ENCODE measurements around the gene TMEM151A. TPM values are rescaled to one million over a fixed set of nuclear protein-coding genes. Genes with fewer than 3 reads are reported as not detected.

TMEM151A gene
- polyA plus RNA-seq, 1 experiment: 0.15 TPM

- no peak overlapping the region for H3K4me3 ChIP-seq (ENCODE audit: low read depth, low read length)
- CTCF ChIA-PET: interaction anchor here (2.1 to 8.7 kb wide), 4 partner anchors 8 to 53 kb away, joined by 9 to 201 read pairs (median 17); partner anchors contain the start of gene CD248
Measured at GRCh38 chr11:66333220-66333877, 41.7 kb downstream of the TMEM151A start.

GRCh38 chr11:66333896-66334604 lies 42.4 kb downstream of the TMEM151A start:
- CTCF ChIA-PET: interaction anchor here (0.6 to 8.7 kb wide), 10 partner anchors 7 to 312 kb away, joined by 3 to 201 read pairs (median 10); partner anchors contain the start of gene CD248
- no peak for DNase-seq (ENCODE audit: low read depth)
- TF ChIP-seq CTCF (IDR thresholded peaks at IDR 0.05; ENCODE audit: insufficient read depth, low read depth, low read length): no peak
- no peaks in the 10 kb centered on the region for H3K27me3 ChIP-seq (ENCODE audit: control insufficient read depth, insufficient read depth, low read length)
- POLR2A ChIA-PET: interaction anchor here (2.9 kb wide), 1 partner anchor 21 kb away, joined by 34 read pairs; no protein-coding TSS in a partner anchor
- H3K36me3 ChIP-seq (ENCODE audit: control insufficient read depth, insufficient read depth, low read length): peaks cover 25% of the 10 kb centered on the region
- peak overlapping the region; percentile 78 for H3K4me3 ChIP-seq (ENCODE audit: low read depth, low read length)

More at GRCh38 chr11:66333220-66333877, 41.7 kb downstream of the TMEM151A start:
- H3K36me3 ChIP-seq (ENCODE audit: control insufficient read depth, insufficient read depth, low read length): peaks cover 25% of the 10 kb centered on the region
- TF ChIP-seq CTCF (IDR thresholded peaks at IDR 0.05; ENCODE audit: insufficient read depth, low read depth, low read length): no peak
- H3K27me3 ChIP-seq (ENCODE audit: control insufficient read depth, insufficient read depth, low read length): no peaks in the 10 kb centered on the region
- POLR2A ChIA-PET: no interaction called here
- no peak for DNase-seq (ENCODE audit: low read depth)

GRCh38 chr11:66334605-66335442 lies 43.1 kb downstream of the TMEM151A start:
- Histone ChIP-seq H3K4me3 (ENCODE audit: low read depth, low read length) (peak overlapping the region; percentile 78), H3K27me3 (ENCODE audit: control insufficient read depth, insufficient read depth, low read length) (no peaks in the 10 kb centered on the region), H3K36me3 (ENCODE audit: control insufficient read depth, insufficient read depth, low read length) (peaks cover 29% of the 10 kb centered on the region)
- no peak for TF ChIP-seq CTCF (IDR thresholded peaks at IDR 0.05; ENCODE audit: insufficient read depth, low read depth, low read length)
- no peak for DNase-seq (ENCODE audit: low read depth)
- ChIA-PET POLR2A (interaction anchor here (0.7 to 2.9 kb wide), 4 partner anchors 11 to 315 kb away, joined by 3 to 34 read pairs (median 4); no protein-coding TSS in a partner anchor), CTCF (interaction anchor here (0.6 to 8.7 kb wide), 16 partner anchors 8 to 313 kb away, joined by 3 to 201 read pairs (median 7); partner anchors contain the start of genes BRMS1, CD248 and YIF1A)

GRCh38 chr11:66335531-66336233 lies 44.0 kb downstream of the TMEM151A start:
- Histone ChIP-seq H3K27me3 (ENCODE audit: control insufficient read depth, insufficient read depth, low read length) (no peaks in the 10 kb centered on the region), H3K4me3 (ENCODE audit: low read depth, low read length) (peak overlapping the region; percentile 78), H3K36me3 (ENCODE audit: control insufficient read depth, insufficient read depth, low read length) (peaks cover 37% of the 10 kb centered on the region)
- POLR2A ChIA-PET: interaction anchor here (0.7 to 2.9 kb wide), 4 partner anchors 19 to 316 kb away, joined by 3 to 34 read pairs (median 3); partner anchors contain the start of gene CD248
- peak; percentile 8; the same call in 1 of the 2 replicates for TF ChIP-seq CTCF (IDR thresholded peaks at IDR 0.05; ENCODE audit: insufficient read depth, low read depth, low read length)
- CTCF ChIA-PET: interaction anchor here (0.6 to 8.7 kb wide), 19 partner anchors 9 to 82 kb away, joined by 3 to 201 read pairs (median 5); partner anchors contain the start of genes BRMS1, CD248 and YIF1A
- no peak for DNase-seq (ENCODE audit: low read depth)

Data from BJ (cell line).